HG03095 (cell line): ENCODE data around the gene RHEBL1.
A peak's percentile ranks its signal among the peaks of the same experiment; 100 is the strongest.

Experiments
- ATAC-seq: cut with Tn5 transposase; IDR thresholded peaks from one replicate; pipeline ENCODE4 v1.9.1; 2021; ENCODE audit warnings: moderate library complexity; ENCODE audit not compliant: unreplicated experiment

The RHEBL1 gene, protein sequence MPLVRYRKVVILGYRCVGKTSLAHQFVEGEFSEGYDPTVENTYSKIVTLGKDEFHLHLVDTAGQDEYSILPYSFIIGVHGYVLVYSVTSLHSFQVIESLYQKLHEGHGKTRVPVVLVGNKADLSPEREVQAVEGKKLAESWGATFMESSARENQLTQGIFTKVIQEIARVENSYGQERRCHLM

GRCh38 chr12:49069507-49070346 lies at the start of gene RHEBL1:
Gene RHEBL1 (minus strand): TSS chr12:49069979. CDS start chr12:49069785, 194 bp downstream.
- peak; percentile 97 for ATAC-seq

DNA sequence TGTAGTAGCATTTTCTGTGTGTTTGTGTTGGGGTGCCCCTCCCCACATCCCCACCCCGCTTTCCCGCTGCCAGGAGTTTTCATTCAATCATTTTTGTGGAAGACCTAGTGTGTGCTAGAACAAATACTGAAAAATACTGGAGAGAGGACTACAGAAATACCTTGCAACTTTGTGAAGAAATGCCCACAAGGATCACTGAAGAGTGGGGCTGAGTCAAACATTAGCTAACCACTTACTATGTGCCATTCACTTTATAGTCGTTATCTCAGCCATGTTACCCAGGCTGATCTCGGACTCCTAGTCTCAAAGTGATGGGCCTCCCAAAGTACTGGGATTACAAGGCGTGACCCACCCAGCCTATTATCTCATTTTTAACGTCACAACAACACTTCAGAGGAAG lies 41.4 kb upstream of the RHEBL1 start:
- no peak for ATAC-seq

DNA sequence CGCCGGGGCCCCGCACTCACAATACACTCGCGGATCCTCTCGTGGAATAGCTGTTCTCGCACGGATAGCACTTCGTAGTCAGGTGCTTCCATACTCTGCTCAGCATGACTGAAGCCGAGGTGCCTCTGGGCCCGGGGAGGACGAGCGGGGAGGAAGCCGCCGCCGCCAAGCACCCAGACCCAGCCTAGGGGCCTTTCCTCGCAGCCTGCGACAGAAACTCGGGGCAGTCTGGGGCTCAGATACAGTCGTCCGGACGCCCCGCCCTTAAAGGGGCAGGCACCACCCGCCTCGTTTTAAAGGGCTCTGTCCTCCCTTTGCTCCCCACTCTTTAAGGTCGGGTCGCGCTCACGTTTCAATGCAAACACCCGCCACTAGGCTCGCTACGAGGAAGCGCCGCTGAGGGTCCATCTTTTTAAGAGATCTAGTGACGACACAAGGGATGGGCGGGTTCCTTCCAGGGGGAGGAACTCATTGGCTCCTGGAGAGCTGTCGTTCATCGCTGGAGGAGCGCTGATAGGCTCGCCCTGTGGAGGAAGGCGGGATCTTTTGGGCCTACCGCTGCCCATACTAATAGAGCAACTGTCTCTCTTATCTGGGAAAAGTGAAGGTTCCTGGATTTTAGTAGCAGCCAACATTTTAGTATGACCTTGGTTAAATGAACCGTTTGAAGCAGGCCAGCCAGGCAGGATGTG lies 40.8 kb upstream of the RHEBL1 start, which contains the start of gene LMBR1L:
Gene LMBR1L, minus strand, starts transcription at position 384 of the 692 bp plus-strand sequence. Its CDS starts 292 bp downstream, at position 92.
- peak; percentile 98 for ATAC-seq

DNA sequence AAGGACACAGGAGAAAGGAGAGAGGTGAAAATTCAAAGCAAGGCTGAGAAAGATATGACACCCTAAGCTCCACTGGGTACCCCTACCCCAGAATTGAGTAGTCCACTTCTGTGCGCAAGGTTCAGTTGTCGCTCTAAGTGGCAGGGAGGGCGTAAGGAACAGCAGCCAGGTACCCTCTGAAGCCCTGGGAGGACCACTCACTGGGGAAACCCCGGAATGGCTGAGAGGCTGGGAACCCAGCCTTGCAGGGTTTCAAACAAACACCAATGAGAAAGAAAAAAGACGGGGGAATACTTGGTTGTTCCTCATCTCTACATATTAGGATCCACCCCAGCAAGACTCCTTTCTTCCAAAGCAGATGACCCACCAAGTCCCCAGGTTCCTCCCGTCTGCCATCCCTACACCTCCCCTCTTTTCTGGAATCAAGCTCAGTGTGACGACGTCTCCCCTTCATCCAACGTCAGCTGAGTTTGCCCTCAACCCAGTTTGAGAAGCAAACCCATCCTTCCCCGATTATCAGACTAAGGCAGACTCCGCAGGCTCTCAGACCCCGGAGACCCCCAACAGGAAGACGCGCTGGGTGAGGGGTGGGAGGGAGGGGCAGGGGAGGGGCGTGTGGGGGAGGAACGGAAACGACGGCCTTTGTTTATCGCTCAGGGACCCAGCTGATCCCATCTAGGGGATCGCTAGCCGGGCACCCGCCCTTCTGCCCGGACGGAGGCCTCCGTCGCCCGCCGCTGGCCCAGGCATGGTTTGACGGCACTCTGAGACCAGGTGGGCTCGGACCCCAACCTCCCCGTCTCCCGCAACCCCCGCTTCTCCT lies 40.1 kb upstream of the RHEBL1 start:
- ATAC-seq: no peak

- no peak for ATAC-seq
Measured at GRCh38 chr12:49108958-49109404, 39.2 kb upstream of the RHEBL1 start.

GRCh38 chr12:49105504-49106084 lies 35.8 kb upstream of the RHEBL1 start:
- no peak for ATAC-seq

GRCh38 chr12:49104822-49105221 lies 35.0 kb upstream of the RHEBL1 start:
- ATAC-seq: no peak

- no peak for ATAC-seq
Measured at GRCh38 chr12:49100380-49100779, 30.6 kb upstream of the RHEBL1 start.

GRCh38 chr12:49098703-49099102 lies 28.9 kb upstream of the RHEBL1 start:
- ATAC-seq: no peak

DNA sequence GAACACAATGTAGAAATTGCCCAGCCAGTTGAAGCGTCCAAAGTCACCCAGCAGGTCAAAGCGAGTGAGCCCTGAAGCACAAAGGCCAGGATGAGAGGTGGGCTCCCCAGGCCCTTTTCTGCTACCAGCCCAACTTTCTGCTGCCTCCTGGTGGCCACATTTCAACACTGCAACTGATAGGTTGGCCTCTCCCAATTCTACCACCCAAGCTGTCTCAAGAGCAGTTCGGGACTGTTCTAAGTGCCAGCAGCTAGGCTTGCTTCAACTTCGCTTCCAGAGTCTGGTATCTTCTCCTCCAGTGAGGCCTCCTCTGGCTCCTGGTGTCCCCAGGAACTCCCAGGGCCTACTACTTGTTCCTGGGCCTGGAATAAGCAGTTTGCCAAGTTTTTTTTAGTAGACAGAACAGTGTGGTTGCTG lies 28.3 kb upstream of the RHEBL1 start:
- no peak for ATAC-seq

DNA sequence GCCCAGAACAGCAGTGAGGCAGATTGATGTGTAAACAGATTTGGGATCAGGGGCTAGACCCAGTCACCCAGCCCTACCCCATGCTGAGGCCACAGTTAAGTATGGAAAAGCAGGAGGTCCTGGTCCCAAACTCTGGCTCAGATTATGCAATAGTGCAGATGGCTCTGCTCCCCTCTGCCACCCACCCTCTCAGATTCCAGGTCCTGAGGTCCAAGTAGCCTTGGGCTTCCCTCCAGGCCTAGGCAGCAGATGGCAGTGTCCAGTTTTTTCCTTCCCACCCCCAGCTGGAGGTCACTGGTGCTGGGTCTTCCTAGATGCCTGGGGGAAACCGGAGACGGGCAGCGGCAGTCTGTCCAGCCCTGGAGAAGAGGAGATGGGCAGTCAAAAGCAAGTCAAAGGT lies 27.6 kb upstream of the RHEBL1 start:
- no peak for ATAC-seq

- no peak for ATAC-seq
Measured at GRCh38 chr12:49094975-49095365, 25.2 kb upstream of the RHEBL1 start.

DNA sequence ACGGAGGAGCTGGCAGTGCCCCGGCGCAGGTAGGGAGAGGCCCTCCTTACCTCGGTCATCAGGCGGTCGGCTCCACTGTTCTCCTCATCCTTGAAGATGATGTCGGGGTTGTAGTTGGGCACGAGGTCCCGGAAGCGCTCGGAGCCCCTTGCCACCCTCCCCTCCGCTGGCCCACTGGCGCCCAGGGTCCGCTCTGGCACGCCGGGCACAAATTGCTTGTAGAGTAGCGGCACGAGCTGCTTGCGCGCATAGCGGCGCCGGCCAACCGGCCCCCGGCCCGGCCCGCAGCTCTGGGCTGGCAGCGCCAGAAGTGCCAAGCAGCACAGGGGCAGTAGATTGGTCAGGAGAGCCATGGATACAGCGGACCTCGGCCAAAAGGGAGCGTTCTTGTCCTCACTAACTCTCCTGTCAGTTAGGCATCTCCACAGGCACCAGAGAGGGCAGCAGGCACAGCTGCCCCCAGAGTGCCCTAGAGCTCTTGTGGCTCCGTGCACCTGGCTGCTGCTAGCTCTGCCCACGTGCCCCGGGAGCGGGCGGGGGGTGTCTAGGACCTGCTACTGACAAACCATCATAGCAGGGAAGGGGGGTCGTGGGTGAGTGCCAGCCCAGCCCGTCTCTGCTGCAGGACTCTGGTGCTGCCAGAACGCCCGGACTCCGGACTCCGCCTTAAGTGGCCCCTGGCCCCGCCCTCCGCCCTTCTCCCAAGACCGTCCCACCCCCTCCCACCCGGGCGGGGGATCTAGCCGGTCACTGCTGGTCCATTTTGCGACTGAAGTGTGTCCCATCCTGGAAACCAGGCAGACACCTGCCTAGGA lies 24.6 kb upstream of the RHEBL1 start, which contains the start of gene DHH:
Gene DHH, minus strand, starts transcription at position 642 of the 815 bp plus-strand sequence. Its CDS starts 289 bp downstream, at position 353.
- no peak for ATAC-seq

DNA sequence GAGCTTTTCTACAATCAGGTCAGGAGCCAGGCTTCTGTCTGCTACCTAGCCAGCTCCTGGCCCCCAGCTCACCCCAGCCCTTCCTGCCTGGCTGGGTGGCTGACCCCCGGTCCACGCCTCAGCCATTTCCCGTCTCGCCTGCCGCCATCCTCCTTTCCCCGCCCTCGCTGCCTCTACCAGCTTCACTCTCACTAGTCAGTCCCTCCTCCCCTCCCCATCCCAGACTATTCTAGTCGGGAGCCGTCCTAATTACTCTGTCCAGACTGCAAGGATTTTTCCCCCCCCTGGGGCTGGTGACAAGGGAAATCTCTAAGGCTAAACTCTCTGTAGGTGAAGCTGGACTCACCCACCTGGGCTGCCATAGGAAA lies 24.0 kb upstream of the RHEBL1 start:
- ATAC-seq: no peak

GRCh38 chr12:49092816-49093406 lies 23.1 kb upstream of the RHEBL1 start:
- ATAC-seq: no peak

- peak; percentile 58 for ATAC-seq
Measured at GRCh38 chr12:49092086-49092815, 22.5 kb upstream of the RHEBL1 start.

- no peak for ATAC-seq
Measured at GRCh38 chr12:49091836-49092085, 22.0 kb upstream of the RHEBL1 start.

- no peak for ATAC-seq
Measured at GRCh38 chr12:49091056-49091835, 21.5 kb upstream of the RHEBL1 start.
